GM12878 (cell line): ENCODE measurements around the gene RASL10A. TPM values are rescaled to one million over a fixed set of nuclear protein-coding genes. Genes with fewer than 3 reads are reported as not detected.

Experiments
- ATF3 ChIP-seq: IDR thresholded peaks from 2 replicates; pipeline ENCODE4 v1.6.1; 2011; ENCODE audit warnings: low read depth, mild to moderate bottlenecking, low read length, moderate library complexity, borderline replicate concordance; ENCODE audit errors: extremely low read depth
- ATF7 ChIP-seq: fragments of 450-650 bp; IDR thresholded peaks from 2 replicates; pipeline ENCODE4 v1.6.1; 2016; ENCODE audit warnings: low read depth, mild to moderate bottlenecking
- BCLAF1 ChIP-seq: fragments of 450-650 bp; IDR thresholded peaks from 2 replicates; pipeline ENCODE4 v1.6.1; 2017; ENCODE audit warnings: antibody characterized with exemption, mild to moderate bottlenecking, moderate library complexity
- CEBPB ChIP-seq, 2 experiments: fragments of 150-350 bp in 1 of 2; IDR thresholded peaks; 2 replicates each; pipeline ENCODE4 v1.6.1; 2012 to 2014; ENCODE audit warnings: low read depth in 2 of 2, low read length in 2 of 2, borderline replicate concordance in 1 of 2, inconsistent platforms in 1 of 2
- CREB1 ChIP-seq: IDR thresholded peaks from 2 replicates; pipeline ENCODE4 v1.6.1; 2012; ENCODE audit warnings: low read depth, mild to moderate bottlenecking, inconsistent platforms
- EGR1 ChIP-seq, 2 experiments: IDR thresholded peaks; 1 replicate in 1 of 2; 2 replicates in 1 of 2; pipeline ENCODE4 v1.6.1; 2011 to 2012; ENCODE audit warnings: low read depth in 2 of 2, low read length in 2 of 2, borderline replicate concordance in 1 of 2, mild to moderate bottlenecking in 1 of 2, moderate library complexity in 1 of 2
- NFYB ChIP-seq: IDR thresholded peaks from 2 replicates; pipeline ENCODE4 v1.6.1; 2011; ENCODE audit warnings: low read depth, mild to moderate bottlenecking, low read length, improper control_type of control experiment, moderate library complexity; ENCODE audit not compliant: insufficient read depth
- NRF1 ChIP-seq: conservative IDR thresholded peaks from 2 replicates; pipeline ENCODE4 v1.6.1; 2011; ENCODE audit warnings: mild to moderate bottlenecking, low read depth, low read length, improper control_type of control experiment
- TBL1XR1 ChIP-seq: IDR thresholded peaks from 2 replicates; pipeline ENCODE4 v1.6.1; 2012; ENCODE audit warnings: low read depth, low read length, improper control_type of control experiment
- ZNF207 ChIP-seq: fragments of 450-650 bp; IDR thresholded peaks from 2 replicates; pipeline ENCODE4 v1.6.1; 2014; ENCODE audit warnings: antibody characterized with exemption, mild to moderate bottlenecking, borderline replicate concordance
- ZNF274 ChIP-seq: IDR thresholded peaks from one replicate; pipeline ENCODE4 v1.8.0; 2011; ENCODE audit not compliant: insufficient read length, insufficient read depth
- polyA plus RNA-seq, 11 experiments: library from polyadenylated mRNA; depleted of rRNA in 4 of 11; unstranded in 6 of 11; stranded (reverse) in 5 of 11; fragments of >200 nt; fragmentation: Nextera tagmentation in 4 of 11; fragmentation: Illumina TruSeq in 1 of 11; extraction: Ambion mirVana in 4 of 11; extraction: Trizol in 1 of 11; gene quantifications; 1 replicate in 1 of 11; 2 replicates in 10 of 11; pipeline versions ENCODE4 v1.2.1 to v1.2.3, GENCODE V29; 2011 to 2016; ENCODE audit warnings: inconsistent platforms in 2 of 11, missing spikeins in 2 of 11, low read depth in 1 of 11
- total RNA-seq, 4 experiments: library from RNA; depleted of rRNA in 3 of 4; stranded (reverse); fragments of >200 nt in 3 of 4; fragmentation: Illumina TruSeq in 1 of 4; extraction: Trizol in 1 of 4; gene quantifications; 2 replicates each; pipeline versions ENCODE4 v1.2.1 to v1.2.3, GENCODE V29; 2013 to 2021

Gene RASL10A
- total and polyA plus RNA-seq, 10 of the 15 experiments (the other 5 are each of a cell fraction or from before 2014, with no cell fraction given): 0.12 to 0.46 (median 0.21) TPM; not detected in 6

GRCh38 chr22:29327089-29327764 lies 11.7 kb upstream of the RASL10A start (continued):
- TF ChIP-seq TBL1XR1 (no peak), ZNF207 (no peak), ATF3 (no peak), NRF1 (no peak), EGR1 (IDR thresholded peaks at IDR 0.05; ENCODE audit: borderline replicate concordance in 1 of 2, low read depth in 2 of 2, low read length in 2 of 2) (no peak), CEBPB (IDR thresholded peaks at IDR 0.05; ENCODE audit: borderline replicate concordance in 1 of 2, low read depth in 2 of 2, low read length in 2 of 2) (no peak), NFYB (no peak), ZNF274 (no peak), BCLAF1 (no peak), CREB1 (no peak), ATF7 (no peak)
